OCI-LY3 (cell line): Measurements from ENCODE around the gene JDP2.
A peak's percentile ranks its signal among the peaks of the same experiment; 100 is the strongest.

Experiments used
- H2AFZ ChIP-seq: fragments of 200-600, 300-600 bp; shearing (Covaris generic); 2 replicates; pipeline ENCODE4 v1.6.0; 2014; ENCODE audit warnings: antibody characterized with exemption, low read depth, low read length
- H3K27ac ChIP-seq: fragments of 200-600, 300-600 bp; sonication (generic); 2 replicates; pipeline ENCODE4 v1.5.1; 2014; ENCODE audit warnings: mild to moderate bottlenecking, low read length, moderate library complexity, mixed read lengths
- H3K27me3 ChIP-seq: fragments of 200-600, 300-600 bp; sonication (generic); 2 replicates; pipeline ENCODE4 v1.6.1; 2014; ENCODE audit warnings: low read depth, low read length, mixed read lengths
- H3K36me3 ChIP-seq: fragments of 200-600, 300-600 bp; sonication (generic); replicated peaks from 2 replicates; pipeline ENCODE3; 2014; ENCODE audit warnings: low read depth, low read length, mixed read lengths
- H3K4me1 ChIP-seq: fragments of 300-600, 200-600 bp; sonication (generic); 2 replicates; pipeline ENCODE4 v1.6.1; 2014; ENCODE audit warnings: low read length, mixed read lengths
- H3K4me2 ChIP-seq: fragments of 200-600, 300-600 bp; sonication (generic); 2 replicates; pipeline ENCODE4 v1.6.1; 2014; ENCODE audit warnings: low read length, mixed read lengths
- H3K4me3 ChIP-seq: fragments of 300-600, 200-600 bp; sonication (generic); 2 replicates; pipeline ENCODE4 v1.5.1; 2014; ENCODE audit warnings: antibody characterized with exemption, mild to moderate bottlenecking, low read length, moderate library complexity
- H3K79me2 ChIP-seq: fragments of 300-600, 200-600 bp; shearing (Covaris generic); 2 replicates; pipeline ENCODE4 v1.6.1; 2014; ENCODE audit warnings: mild to moderate bottlenecking, low read length, mixed read lengths
- H3K9ac ChIP-seq: fragments of 300-600, 200-600 bp; shearing (Covaris generic); 2 replicates; pipeline ENCODE4 v1.6.0; 2014; ENCODE audit warnings: mild to moderate bottlenecking, low read length, moderate library complexity
- H3K9me3 ChIP-seq: fragments of 200-600, 300-600 bp; shearing (Covaris generic); 2 replicates; pipeline ENCODE4 v1.6.1; 2014; ENCODE audit warnings: low read length, mixed read lengths; ENCODE audit not compliant: insufficient read depth
- H4K20me1 ChIP-seq: fragments of 200-600, 300-600 bp; sonication (generic); 2 replicates; pipeline ENCODE4 v1.6.1; 2016; ENCODE audit warnings: low read length, mixed read lengths; ENCODE audit not compliant: insufficient read depth
- CTCF ChIP-seq: fragments of 200-600, 300-600 bp; sonication (generic); IDR thresholded peaks from 2 replicates; pipeline ENCODE4 v1.5.1; 2014; ENCODE audit warnings: antibody characterized with exemption, low read length, low read depth
- EZH2phosphoT487 ChIP-seq: fragments of 200-600 bp; shearing (Covaris generic); IDR thresholded peaks from 2 replicates; pipeline ENCODE4 v1.6.1; 2018; ENCODE audit warnings: antibody characterized with exemption, mixed run types, low read depth

Gene JDP2

DNA sequence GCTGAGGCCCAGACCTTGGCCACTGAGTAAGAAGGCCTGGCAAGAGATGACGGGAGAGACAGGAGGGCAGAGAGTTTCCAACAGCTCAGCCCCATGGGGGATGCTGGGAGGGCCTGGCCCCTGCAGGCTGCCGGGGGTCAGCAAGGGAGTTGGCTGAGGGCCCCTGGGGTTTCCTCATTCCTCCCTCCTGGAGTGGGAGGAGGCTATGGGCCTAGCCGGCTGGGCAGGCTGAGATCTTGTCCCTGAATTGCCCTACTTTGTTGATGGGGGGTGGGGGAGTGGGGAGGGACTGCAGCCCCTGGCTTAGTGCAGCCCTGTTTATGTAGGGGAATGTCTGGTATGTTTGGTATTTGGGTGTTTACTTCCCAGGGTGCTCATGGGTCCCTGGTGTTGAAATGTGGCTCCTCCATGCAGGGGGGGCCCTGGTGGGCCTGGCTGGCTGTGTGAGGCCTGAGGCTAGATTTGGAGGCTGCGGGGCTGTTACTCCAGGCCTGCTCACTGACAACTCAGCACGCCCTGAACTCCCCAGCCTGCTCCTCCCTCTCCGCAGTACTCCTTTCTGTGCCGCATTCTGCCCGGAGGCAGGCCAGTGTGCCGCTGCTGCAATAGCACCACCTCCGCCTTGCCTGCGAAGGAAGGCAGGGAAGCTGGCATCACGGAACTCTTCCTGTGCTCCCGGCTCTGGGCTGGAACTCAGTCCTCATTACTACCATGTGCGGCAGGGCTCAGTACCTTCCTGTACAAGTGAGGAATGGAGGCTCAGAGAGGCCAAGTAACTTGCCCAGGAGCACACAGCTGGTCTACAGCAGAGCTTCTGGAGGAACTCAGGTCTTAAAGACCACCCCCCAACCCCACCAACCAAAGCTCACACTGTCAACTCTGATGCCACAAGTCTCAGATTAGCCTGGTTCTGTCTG lies 25.3 kb downstream of the JDP2 start:
- no peaks in the 10 kb centered on the region for H3K27me3 ChIP-seq
- peak overlapping the region; percentile 20 for H3K27ac ChIP-seq
- no peak overlapping the region for H3K4me3 ChIP-seq
- TF ChIP-seq CTCF: no peak
- TF ChIP-seq EZH2phosphoT487: no peak
- peaks cover 96% of the 10 kb centered on the region for H3K36me3 ChIP-seq
- H3K4me2 ChIP-seq: no peak overlapping the region
- peaks cover 100% of the 10 kb centered on the region for H3K79me2 ChIP-seq
- H3K9me3 ChIP-seq: no peaks in the 10 kb centered on the region
- peaks cover 12% of the 10 kb centered on the region for H3K4me1 ChIP-seq
- peaks cover 100% of the 10 kb centered on the region for H4K20me1 ChIP-seq
- no peak overlapping the region for H3K9ac ChIP-seq
- H2AFZ ChIP-seq: no peak overlapping the region

GRCh38 chr14:75453817-75454434 lies 26.1 kb downstream of the JDP2 start:
- H3K27ac ChIP-seq: peak overlapping the region; percentile 20
- peaks cover 100% of the 10 kb centered on the region for H3K79me2 ChIP-seq
- no peak overlapping the region for H3K4me3 ChIP-seq
- peak; percentile 54 for TF ChIP-seq CTCF
- TF ChIP-seq EZH2phosphoT487: no peak
- no peak overlapping the region for H3K9ac ChIP-seq
- no peaks in the 10 kb centered on the region for H3K9me3 ChIP-seq
- H3K4me2 ChIP-seq: no peak overlapping the region
- no peaks in the 10 kb centered on the region for H3K27me3 ChIP-seq
- no peak overlapping the region for H2AFZ ChIP-seq
- peaks cover 95% of the 10 kb centered on the region for H3K36me3 ChIP-seq
- peaks cover 100% of the 10 kb centered on the region for H4K20me1 ChIP-seq
- peaks cover 12% of the 10 kb centered on the region for H3K4me1 ChIP-seq

- peaks cover 100% of the 10 kb centered on the region for H3K79me2 ChIP-seq
- H3K9me3 ChIP-seq: no peaks in the 10 kb centered on the region
- peaks cover 100% of the 10 kb centered on the region for H4K20me1 ChIP-seq
- H3K4me3 ChIP-seq: no peak overlapping the region
- no peak overlapping the region for H3K9ac ChIP-seq
- peaks cover 95% of the 10 kb centered on the region for H3K36me3 ChIP-seq
- H3K4me1 ChIP-seq: peaks cover 12% of the 10 kb centered on the region
- H3K4me2 ChIP-seq: no peak overlapping the region
- no peaks in the 10 kb centered on the region for H3K27me3 ChIP-seq
- H2AFZ ChIP-seq: no peak overlapping the region
- TF ChIP-seq CTCF (no peak), EZH2phosphoT487 (no peak)
- no peak overlapping the region for H3K27ac ChIP-seq
Measured at GRCh38 chr14:75454963-75455546, 27.2 kb downstream of the JDP2 start.
